HG03521 (cell line): ENCODE results near the gene CLSTN3.

Experiments
- ATAC-seq: cut with Tn5 transposase; IDR thresholded peaks from one replicate; pipeline ENCODE4 v1.9.1; 2021; ENCODE audit warnings: mild to moderate bottlenecking, moderate library complexity; ENCODE audit not compliant: unreplicated experiment

The CLSTN3 gene

DNA sequence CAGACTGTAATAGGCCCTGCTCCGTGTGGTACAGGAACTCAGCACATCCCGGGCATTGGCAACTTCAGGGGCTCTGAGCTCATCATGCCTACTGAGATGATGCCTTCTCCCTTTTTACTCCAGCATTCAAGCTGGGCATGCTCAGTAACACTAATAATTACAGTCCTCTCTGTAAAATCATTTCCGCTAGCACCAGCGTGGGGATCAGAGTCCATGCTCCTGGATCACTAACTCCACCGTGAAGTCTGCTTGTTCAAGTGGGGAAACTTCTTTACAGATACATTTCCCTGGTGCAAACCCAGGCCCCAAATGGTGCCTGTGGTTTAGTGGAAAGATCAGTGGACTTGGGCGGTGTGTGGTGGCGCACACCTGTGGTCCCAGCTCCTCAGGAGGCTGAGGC lies 16.7 kb downstream of the CLSTN3 start:
- no peak for ATAC-seq

GRCh38 chr12:7150356-7150755 lies 20.2 kb downstream of the CLSTN3 start:
- no peak for ATAC-seq

- no peak for ATAC-seq
Measured at GRCh38 chr12:7150841-7151240, 20.7 kb downstream of the CLSTN3 start.

GRCh38 chr12:7151532-7151931 lies 21.4 kb downstream of the CLSTN3 start:
- no peak for ATAC-seq

- ATAC-seq: no peak
Measured at GRCh38 chr12:7152818-7153217, 22.6 kb downstream of the CLSTN3 start.

GRCh38 chr12:7154042-7154441 lies 23.9 kb downstream of the CLSTN3 start:
- no peak for ATAC-seq

DNA sequence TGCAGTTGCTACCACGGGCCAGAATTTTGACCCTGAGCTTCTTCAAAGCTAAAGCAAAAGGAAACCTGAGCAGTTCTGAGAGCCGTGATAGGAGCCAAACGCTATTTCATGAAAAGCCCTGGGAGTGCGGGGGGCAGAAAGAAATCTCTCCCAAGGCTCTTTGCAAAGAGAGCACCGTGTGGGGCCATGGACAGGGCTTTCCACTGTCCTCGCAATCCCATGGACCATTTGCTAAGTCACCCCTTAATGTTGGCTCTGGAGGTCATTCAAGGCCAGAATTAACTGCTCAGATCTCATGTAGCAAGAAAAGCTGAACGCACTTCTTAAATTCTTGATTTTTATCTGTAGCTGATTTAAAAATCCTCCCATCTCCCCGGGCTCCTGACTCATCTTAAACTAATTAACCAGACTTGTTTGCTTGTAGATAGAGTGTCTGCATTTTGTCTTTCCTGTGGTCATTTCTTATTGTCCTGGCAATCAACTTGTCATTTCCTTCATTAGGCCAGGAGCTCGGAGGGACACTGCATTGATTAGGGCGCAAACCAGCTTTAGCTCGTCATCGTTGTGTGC lies 24.8 kb downstream of the CLSTN3 start:
- no peak for ATAC-seq

GRCh38 chr12:7155471-7156034 lies 25.4 kb downstream of the CLSTN3 start:
- ATAC-seq: no peak

DNA sequence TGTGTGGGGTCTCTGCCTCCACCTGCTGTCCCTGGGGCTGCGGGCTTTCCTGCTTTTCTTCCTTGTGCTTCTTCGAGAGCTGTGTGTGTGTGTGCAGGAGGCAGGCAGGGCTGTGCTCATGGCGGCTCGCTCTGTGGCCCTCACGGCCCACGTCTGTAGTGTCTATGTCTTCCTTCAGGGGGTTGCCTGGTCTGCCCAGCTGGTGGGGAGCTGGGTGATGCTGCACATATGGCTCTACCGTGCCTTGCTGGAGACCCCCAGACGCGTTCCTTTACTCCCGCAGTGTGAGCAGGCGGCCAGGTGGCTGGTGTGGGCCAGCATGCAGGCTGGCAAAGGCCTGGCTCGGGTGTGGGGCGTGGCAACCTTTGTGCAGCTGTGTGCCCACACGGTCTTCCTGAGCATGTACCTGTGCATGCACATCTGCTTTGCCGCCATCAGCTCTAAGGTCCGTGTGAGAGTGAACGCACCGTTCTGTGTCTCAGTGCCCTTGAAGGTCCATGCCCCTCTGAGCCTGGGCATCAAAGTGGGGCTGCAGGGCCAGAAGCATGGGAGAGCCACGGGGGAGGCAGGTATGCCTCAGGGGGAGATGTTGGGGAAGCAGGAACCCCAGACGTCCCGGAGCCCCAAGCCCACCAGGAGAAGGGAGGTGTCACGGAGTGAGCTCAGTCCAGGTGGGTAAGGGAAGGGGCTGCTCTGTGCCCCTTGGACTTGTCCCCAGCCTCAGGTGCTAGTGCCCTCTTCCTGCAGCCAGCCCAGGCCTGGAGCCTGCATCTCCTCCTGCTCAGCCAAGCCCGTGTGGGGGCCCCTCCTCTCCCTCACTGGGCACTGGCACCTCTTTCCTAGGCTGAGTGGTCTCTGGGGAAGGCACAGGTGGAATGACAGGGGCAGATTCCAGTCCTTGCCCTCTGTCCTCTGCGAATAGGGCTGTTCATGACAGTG lies 26.4 kb downstream of the CLSTN3 start:
- no peak for ATAC-seq

- no peak for ATAC-seq
Measured at GRCh38 chr12:7157391-7157790, 27.2 kb downstream of the CLSTN3 start.

DNA sequence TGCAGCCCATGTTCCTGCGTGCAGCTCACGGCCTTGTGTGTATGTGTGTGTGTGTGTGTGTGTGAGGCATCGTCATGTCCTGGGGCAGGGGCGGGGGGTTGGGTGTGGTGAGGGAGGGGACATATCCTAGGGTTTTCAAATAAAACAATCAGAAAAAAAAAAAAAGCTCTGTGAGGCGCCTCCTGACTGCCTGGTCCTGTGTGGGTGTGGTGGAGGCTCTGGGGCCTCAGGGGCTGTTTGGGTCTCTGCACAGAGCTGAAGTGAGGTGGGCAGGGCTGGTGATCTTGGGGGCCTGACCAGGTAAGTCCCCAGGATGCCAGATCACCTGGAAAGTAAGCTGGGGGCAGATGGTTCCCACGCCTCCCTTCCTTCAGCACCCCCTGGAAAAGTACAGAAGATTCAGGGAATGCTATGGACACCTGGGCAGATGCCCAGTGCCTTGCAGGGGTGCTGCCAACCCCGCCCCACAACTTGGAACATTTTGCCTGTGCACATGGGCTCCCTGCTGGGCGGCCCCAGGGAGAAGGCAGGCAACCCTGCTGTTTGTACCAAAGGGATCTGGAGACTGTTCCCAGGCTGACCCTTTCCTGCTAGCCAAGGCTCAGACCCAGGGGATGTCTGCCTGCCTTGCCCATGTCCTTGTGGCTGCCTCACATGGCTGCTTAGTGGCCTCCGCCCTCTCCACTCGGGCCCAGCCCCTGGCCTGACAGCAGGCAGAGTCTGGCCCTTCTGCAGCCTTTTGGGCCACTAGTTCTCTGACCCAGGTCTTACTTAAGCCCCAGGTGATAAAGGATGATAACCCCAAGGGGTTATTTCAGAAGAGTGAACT lies 28.8 kb downstream of the CLSTN3 start:
- no peak for ATAC-seq

GRCh38 chr12:7160183-7160582 lies 30.0 kb downstream of the CLSTN3 start:
- no peak for ATAC-seq

- no peak for ATAC-seq
Measured at GRCh38 chr12:7161327-7161726, 31.2 kb downstream of the CLSTN3 start.

- no peak for ATAC-seq
Measured at GRCh38 chr12:7161811-7162210, 31.6 kb downstream of the CLSTN3 start.

GRCh38 chr12:7162691-7163114 lies 32.5 kb downstream of the CLSTN3 start:
- no peak for ATAC-seq

DNA sequence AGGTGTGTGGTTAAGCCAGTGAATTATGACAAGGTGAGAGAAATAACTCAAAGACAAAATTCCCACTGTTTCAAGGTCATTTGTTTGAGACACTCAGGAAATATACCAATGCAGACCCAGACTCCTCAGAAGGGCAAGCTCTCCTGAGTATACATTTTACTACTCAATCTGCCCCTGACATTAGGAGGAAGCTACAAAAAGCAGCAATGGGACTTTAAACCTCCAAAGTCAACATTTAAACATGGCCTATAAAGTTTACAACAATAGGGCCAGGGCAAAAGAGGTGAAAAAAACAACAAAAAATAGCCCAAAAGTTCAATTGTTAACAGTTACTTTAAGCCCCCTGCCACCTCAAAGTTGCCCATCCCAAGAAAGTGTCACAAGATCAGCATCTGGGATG lies 39.8 kb downstream of the CLSTN3 start:
- ATAC-seq: no peak

GRCh38 chr12:7171854-7172253 lies 41.7 kb downstream of the CLSTN3 start:
- no peak for ATAC-seq

DNA sequence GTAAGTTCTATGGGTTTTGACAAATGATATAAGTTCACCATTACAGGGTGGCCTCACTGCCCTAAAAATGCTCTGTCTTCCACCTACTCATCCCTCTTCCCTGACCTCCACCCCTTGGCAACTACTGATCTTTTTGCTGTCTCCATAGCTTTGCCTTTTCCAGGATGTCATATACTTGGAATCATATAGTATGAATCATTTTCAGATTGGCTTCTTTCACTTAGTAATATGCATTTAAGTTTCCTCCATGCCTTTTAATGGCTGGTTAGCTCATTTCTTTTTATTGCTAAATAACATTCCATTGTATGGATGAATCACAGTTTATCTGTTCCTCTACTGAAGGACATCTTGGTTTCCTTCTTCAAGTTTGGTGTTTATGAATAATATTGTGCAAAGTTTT lies 45.3 kb downstream of the CLSTN3 start:
- ATAC-seq: no peak

DNA sequence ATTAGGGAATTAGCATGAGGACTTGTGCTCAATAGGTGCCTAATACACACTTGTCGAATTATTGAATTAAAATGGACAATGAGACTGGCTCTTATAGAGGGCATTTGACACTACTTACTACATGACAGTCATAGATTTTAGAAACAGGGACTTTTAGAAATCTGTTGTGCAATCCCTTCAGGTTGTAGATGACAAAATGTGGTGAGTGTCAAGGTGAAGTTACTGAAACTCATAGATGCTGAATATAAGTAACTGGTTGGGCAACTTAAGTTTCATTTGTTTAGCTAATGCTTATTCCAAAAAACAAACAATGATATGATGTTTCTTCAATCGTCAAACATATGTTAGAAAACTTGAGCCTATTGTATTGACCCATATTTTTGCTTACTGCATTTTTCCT lies 46.4 kb downstream of the CLSTN3 start:
- no peak for ATAC-seq

- no peak for ATAC-seq
Measured at GRCh38 chr12:7178481-7178880, 48.3 kb downstream of the CLSTN3 start.

- no peak for ATAC-seq
Measured at GRCh38 chr12:7180685-7181084, 50.5 kb downstream of the CLSTN3 start.
